GM23338 (cell line): Measurements from ENCODE around the gene AP1G2. TPM values are rescaled to one million over a fixed set of nuclear protein-coding genes. Genes with fewer than 3 reads are reported as not detected.

Experiments
- ATAC-seq: fragments of 200-7000 bp; cut with Tn5 transposase; 3 replicates; pipeline ENCODE4 v1.9.1; 2020
- DNase-seq: peaks from one replicate; pipeline ENCODE4 v3.0.0-alpha.2; 2015; ENCODE audit warnings: low spot score
- H2AFZ ChIP-seq: fragments of 200-600 bp; sonication (generic); 2 replicates; pipeline ENCODE4 v1.8.0; 2016; ENCODE audit warnings: antibody characterized with exemption, mild to moderate bottlenecking, moderate library complexity
- H3F3A ChIP-seq: fragments of 200-600 bp; sonication (generic); replicated peaks from 2 replicates; pipeline ENCODE4 v1.8.0; 2017; ENCODE audit warnings: antibody characterized with exemption, mixed run types, low read depth
- H3K27ac ChIP-seq: fragments of 200-600 bp; sonication (generic); 2 replicates; pipeline ENCODE4 v1.6.1; 2016; ENCODE audit warnings: low read depth
- H3K27me3 ChIP-seq: fragments of 200-600 bp; sonication (generic); 2 replicates; pipeline ENCODE4 v1.8.0; 2016; ENCODE audit warnings: mild to moderate bottlenecking, mixed run types, moderate library complexity; ENCODE audit not compliant: insufficient read depth
- H3K36me3 ChIP-seq: fragments of 200-600 bp; sonication (generic); 2 replicates; pipeline ENCODE4 v1.8.0; 2016; ENCODE audit warnings: mild to moderate bottlenecking; ENCODE audit not compliant: insufficient read depth
- H3K4me1 ChIP-seq: fragments of 200-600 bp; sonication (generic); 2 replicates; pipeline ENCODE4 v1.8.0; 2016; ENCODE audit warnings: mild to moderate bottlenecking, moderate library complexity; ENCODE audit not compliant: insufficient read depth
- H3K4me2 ChIP-seq: fragments of 200-600 bp; sonication (generic); 2 replicates; pipeline ENCODE4 v1.7.1; 2017; ENCODE audit warnings: mixed run types
- H3K4me3 ChIP-seq: fragments of 200-600 bp; sonication (generic); 2 replicates; pipeline ENCODE4 v1.6.1; 2016; ENCODE audit warnings: mixed run types
- H3K79me2 ChIP-seq: fragments of 200-600 bp; sonication (generic); replicated peaks from 2 replicates; pipeline ENCODE4 v1.8.0; 2017; ENCODE audit warnings: mild to moderate bottlenecking; ENCODE audit not compliant: insufficient read depth
- H3K9me2 ChIP-seq: fragments of 200-600 bp; sonication (generic); 2 replicates; pipeline ENCODE4 v1.8.0; 2017; ENCODE audit not compliant: insufficient read depth
- H4K20me1 ChIP-seq: fragments of 200-600 bp; sonication (generic); replicated peaks from 2 replicates; pipeline ENCODE4 v1.8.0; 2017; ENCODE audit warnings: mild to moderate bottlenecking; ENCODE audit not compliant: insufficient read depth
- H3K27ac Mint-ChIP-seq: 2 replicates; pipeline ENCODE4 v1.8.0; 2020; ENCODE audit warnings: inconsistent platforms, mild to moderate bottlenecking, moderate library complexity, mixed read lengths
- H3K27me3 Mint-ChIP-seq: 3 replicates; pipeline ENCODE4 v1.8.0; 2022; ENCODE audit warnings: low read depth, mild to moderate bottlenecking, moderate library complexity, mixed read lengths, inconsistent platforms; ENCODE audit not compliant: insufficient read depth, poor library complexity
- H3K36me3 Mint-ChIP-seq: 3 replicates; pipeline ENCODE4 v1.8.0; 2021; ENCODE audit warnings: low read depth, mild to moderate bottlenecking, inconsistent platforms, moderate library complexity, mixed read lengths
- H3K4me1 Mint-ChIP-seq: 3 replicates; pipeline ENCODE4 v1.8.0; 2020; ENCODE audit warnings: mild to moderate bottlenecking, inconsistent platforms, mixed read lengths
- H3K4me3 Mint-ChIP-seq: 3 replicates; pipeline ENCODE4 v1.8.0; 2021; ENCODE audit warnings: moderate library complexity, mild to moderate bottlenecking, inconsistent platforms, mixed read lengths
- H3K9me3 Mint-ChIP-seq: 3 replicates; pipeline ENCODE4 v1.8.0; 2020; ENCODE audit warnings: moderate library complexity, mild to moderate bottlenecking, inconsistent platforms, mixed read lengths
- ETS1 ChIP-seq: IDR thresholded peaks from 2 replicates; pipeline ENCODE4 v1.6.1; 2016; ENCODE audit warnings: antibody characterized with exemption
- EZH2 ChIP-seq: fragments of 200-600 bp; sonication (generic); IDR thresholded peaks from one replicate; pipeline ENCODE4 v1.8.0; 2017; ENCODE audit warnings: antibody characterized with exemption, mild to moderate bottlenecking, low read depth; ENCODE audit not compliant: unreplicated experiment
- EZH2phosphoT487 ChIP-seq: fragments of 200-600 bp; sonication (generic); IDR thresholded peaks from one replicate; pipeline ENCODE4 v1.8.1; 2018; ENCODE audit warnings: antibody characterized with exemption; ENCODE audit not compliant: unreplicated experiment
- JUNB ChIP-seq: IDR thresholded peaks from one replicate; pipeline ENCODE4 v1.6.1; 2016; ENCODE audit warnings: antibody characterized with exemption; ENCODE audit not compliant: unreplicated experiment
- NANOG ChIP-seq: IDR thresholded peaks from 2 replicates; pipeline ENCODE4 v1.6.1; 2016; ENCODE audit warnings: antibody characterized with exemption, borderline replicate concordance
- POLR2AphosphoS5 ChIP-seq: IDR thresholded peaks from 2 replicates; pipeline ENCODE4 v1.6.1; 2016; ENCODE audit warnings: antibody characterized with exemption, low read depth
- REST ChIP-seq: IDR thresholded peaks from one replicate; pipeline ENCODE4 v1.6.1; 2018; ENCODE audit warnings: antibody characterized with exemption; ENCODE audit not compliant: unreplicated experiment
- STAT1 ChIP-seq: IDR thresholded peaks from one replicate; pipeline ENCODE4 v1.6.1; 2016; ENCODE audit warnings: antibody characterized with exemption; ENCODE audit not compliant: unreplicated experiment
- ZNF114 ChIP-seq: fragments of 250-450 bp; sonication (Bioruptor Pico); IDR thresholded peaks from 2 replicates; pipeline ENCODE4 v1.5.0; 2020; ENCODE audit warnings: mild to moderate bottlenecking, moderate library complexity
- ZNF331 ChIP-seq: fragments of 250-450 bp; sonication (Bioruptor Pico); IDR thresholded peaks from 2 replicates; pipeline ENCODE4 v1.5.0; 2020; ENCODE audit warnings: low read depth, mild to moderate bottlenecking, moderate library complexity
- ZNF462 ChIP-seq: fragments of 250-450 bp; sonication (Bioruptor Pico); IDR thresholded peaks from 2 replicates; pipeline ENCODE4 v1.5.0; 2020; ENCODE audit warnings: mild to moderate bottlenecking, moderate library complexity
- polyA plus RNA-seq: library from polyadenylated mRNA; unstranded; fragments of >200 nt; fragmentation: Nextera tagmentation; extraction: Ambion mirVana; gene quantifications from 2 replicates; pipeline ENCODE4 v1.2.1, GENCODE V29; 2016
- total RNA-seq: library from RNA; depleted of rRNA; stranded (reverse); fragments of >200 nt; shearing (Covaris generic); gene quantifications from 2 replicates; pipeline ENCODE4 v1.2.3, GENCODE V29; 2014

The AP1G2 gene
- total and polyA plus RNA-seq, 2 experiments from 2014 or later: 55.3 to 63.5 TPM

GRCh38 chr14:23573384-23574015 lies 5.9 kb upstream of the AP1G2 start:
- Histone ChIP-seq H4K20me1 (peaks cover 18% of the 10 kb centered on the region), H3K27ac (no peak overlapping the region), H3K4me3 (no peak overlapping the region), H3K4me2 (no peak overlapping the region), H3F3A (peaks cover 14% of the 10 kb centered on the region), H3K9me2 (no peaks in the 10 kb centered on the region), H3K36me3 (no peaks in the 10 kb centered on the region), H3K27me3 (peaks cover 32% of the 10 kb centered on the region), H3K4me1 (peaks cover 13% of the 10 kb centered on the region), H3K79me2 (peaks cover 10% of the 10 kb centered on the region), H2AFZ (no peak overlapping the region)
- Mint-ChIP-seq H3K36me3 (peaks cover 29% of the 10 kb centered on the region), H3K27ac (no peak overlapping the region), H3K4me3 (no peak overlapping the region; the same call in 2 of the 3 replicates), H3K27me3 (peaks cover 38% of the 10 kb centered on the region), H3K4me1 (peaks cover 48% of the 10 kb centered on the region), H3K9me3 (peaks cover 4% of the 10 kb centered on the region; the same call in 2 of the 3 replicates)
- TF ChIP-seq JUNB (no peak), ZNF331 (CRISPR knock-in tag) (no peak)
- DNase-seq (no peak), ATAC-seq (no peak)

GRCh38 chr14:23572836-23573235 lies 5.2 kb upstream of the AP1G2 start:
- Histone ChIP-seq H2AFZ (no peak overlapping the region), H3K36me3 (no peaks in the 10 kb centered on the region), H3K4me3 (no peak overlapping the region), H3K27me3 (peaks cover 32% of the 10 kb centered on the region), H3K4me1 (peaks cover 19% of the 10 kb centered on the region), H3F3A (peaks cover 14% of the 10 kb centered on the region), H3K4me2 (no peak overlapping the region), H3K79me2 (peaks cover 10% of the 10 kb centered on the region), H4K20me1 (peaks cover 18% of the 10 kb centered on the region), H3K9me2 (no peaks in the 10 kb centered on the region), H3K27ac (no peak overlapping the region)
- H3K36me3 Mint-ChIP-seq: peaks cover 29% of the 10 kb centered on the region
- H3K4me1 Mint-ChIP-seq: peaks cover 53% of the 10 kb centered on the region
- H3K27ac Mint-ChIP-seq: no peak overlapping the region
- H3K27me3 Mint-ChIP-seq: peaks cover 33% of the 10 kb centered on the region
- ATAC-seq: no peak
- DNase-seq: no peak
- no peak overlapping the region for H3K4me3 Mint-ChIP-seq
- H3K9me3 Mint-ChIP-seq: peaks cover 4% of the 10 kb centered on the region; the same call in 2 of the 3 replicates
- TF ChIP-seq ZNF114 (CRISPR knock-in tag) (no peak), ZNF331 (CRISPR knock-in tag) (no peak), NANOG (no peak), ZNF462 (CRISPR knock-in tag) (no peak), POLR2AphosphoS5 (no peak), REST (no peak), STAT1 (no peak), ETS1 (no peak), EZH2 (no peak), EZH2phosphoT487 (no peak), JUNB (no peak)
